Keratinocyte (primary cell): ENCODE results near the gene ECSCR. TPM values are rescaled to one million over a fixed set of nuclear protein-coding genes. Genes with fewer than 3 reads are reported as not detected.

Experiments
- DNase-seq: peaks from one replicate; pipeline ENCODE4 v3.0.0-alpha.2; 2011; ENCODE audit warnings: low read depth, missing footprints, low spot score
- FAIRE-seq: peaks from 2 replicates; lab custom pipeline; 2011; peaks lifted over from hg19 to GRCh38; lab: Jason Lieb, UNC
- H2AFZ ChIP-seq: 2 replicates; pipeline ENCODE4 v1.6.0; 2012; ENCODE audit warnings: low read length, control low read depth, inconsistent platforms; ENCODE audit not compliant: control insufficient read depth
- H3K27ac ChIP-seq: 2 replicates; pipeline ENCODE4 v1.5.1; 2011; ENCODE audit warnings: low read length; ENCODE audit not compliant: control insufficient read depth, insufficient read depth
- H3K27me3 ChIP-seq: 3 replicates; pipeline ENCODE4 v1.6.0; 2011; ENCODE audit warnings: low read length; ENCODE audit not compliant: control insufficient read depth, insufficient read depth; ENCODE audit errors: extremely low read depth
- H3K36me3 ChIP-seq, 2 experiments: 2 replicates in 1 of 2; 3 replicates in 1 of 2; pipeline ENCODE4 v1.5.1; 2011; ENCODE audit warnings: low read length in 2 of 2, mild to moderate bottlenecking in 1 of 2; ENCODE audit not compliant: control insufficient read depth in 2 of 2, insufficient read depth in 2 of 2; ENCODE audit errors: extremely low read depth in 1 of 2
- H3K4me1 ChIP-seq: 3 replicates; pipeline ENCODE4 v1.5.1; 2011; ENCODE audit warnings: low read length; ENCODE audit not compliant: control insufficient read depth, insufficient read depth; ENCODE audit errors: extremely low read depth
- H3K4me2 ChIP-seq: 3 replicates; pipeline ENCODE4 v1.6.0; 2011; ENCODE audit warnings: low read depth, low read length; ENCODE audit not compliant: control insufficient read depth, insufficient read depth; ENCODE audit errors: extremely low read depth
- H3K4me3 ChIP-seq, 3 experiments: fragments of 200-600 bp in 1 of 3; sonication (generic) in 1 of 3; 2 replicates in 2 of 3; 3 replicates in 1 of 3; pipeline ENCODE4 v1.5.1; 2011 to 2016; ENCODE audit warnings: low read length in 3 of 3, mild to moderate bottlenecking in 3 of 3, control low read depth in 2 of 3, inconsistent platforms in 1 of 3, low read depth in 1 of 3, mixed read lengths in 1 of 3, mixed run types in 1 of 3, moderate library complexity in 1 of 3; ENCODE audit not compliant: control insufficient read depth in 2 of 3, insufficient read depth in 2 of 3; ENCODE audit errors: extremely low read depth in 1 of 3
- H3K79me2 ChIP-seq: 2 replicates; pipeline ENCODE4 v1.6.0; 2012; ENCODE audit warnings: low read length; ENCODE audit not compliant: control insufficient read depth, insufficient read depth
- H3K9ac ChIP-seq: 3 replicates; pipeline ENCODE4 v1.6.0; 2011; ENCODE audit warnings: low read length; ENCODE audit not compliant: control insufficient read depth, insufficient read depth; ENCODE audit errors: extremely low read depth
- H3K9me1 ChIP-seq: 3 replicates; pipeline ENCODE4 v1.6.0; 2011; ENCODE audit warnings: low read length; ENCODE audit not compliant: control insufficient read depth, insufficient read depth; ENCODE audit errors: extremely low read depth
- H3K9me3 ChIP-seq: 2 replicates; pipeline ENCODE4 v1.5.1; 2012; ENCODE audit warnings: low read depth, low read length; ENCODE audit not compliant: control insufficient read depth
- H4K20me1 ChIP-seq: 3 replicates; pipeline ENCODE4 v1.6.0; 2011; ENCODE audit warnings: low read length; ENCODE audit not compliant: control insufficient read depth, insufficient read depth; ENCODE audit errors: extremely low read depth
- CTCF ChIP-seq, 3 experiments: IDR thresholded peaks in 1 of 3; conservative IDR thresholded peaks in 1 of 3; optimal IDR thresholded peaks in 1 of 3; 2 replicates in 2 of 3; 3 replicates in 1 of 3; pipeline versions ENCODE3 to v1.5.1; 2011; ENCODE audit warnings: low read length in 3 of 3, mild to moderate bottlenecking in 3 of 3, moderate library complexity in 2 of 3, control low read depth in 1 of 3, inconsistent platforms in 1 of 3; ENCODE audit not compliant: insufficient read depth in 2 of 3; ENCODE audit errors: extremely low read depth in 1 of 3
- EZH2 ChIP-seq: IDR thresholded peaks from one replicate; pipeline ENCODE4 v1.6.1; 2012; ENCODE audit warnings: inconsistent platforms, mild to moderate bottlenecking, low read length, moderate library complexity
- dilution Hi-C: fragments of 300-500 bp; cut with MboI; formaldehyde crosslinking; loops from one replicate; pipeline ENCODE4 v1.7.0; 2020; ENCODE audit warnings: low sequenced_read_pairs; ENCODE audit not compliant: extremely low pct_ligation_motif_present
- polyA plus RNA-seq, 5 experiments: library from polyadenylated mRNA; depleted of rRNA in 3 of 5; stranded (reverse) in 3 of 5; stranded (forward) in 1 of 5; unstranded in 1 of 5; fragments of >200 nt; gene quantifications; 1 replicate in 1 of 5; 2 replicates in 3 of 5; 3 replicates in 1 of 5; pipeline versions ENCODE4 v1.2.1 to v1.2.3, GENCODE V29; 2011 to 2012; ENCODE audit warnings: missing spikeins in 2 of 5, low read depth in 1 of 5, low replicate concordance in 1 of 5

ECSCR gene
- polyA plus RNA-seq, 1 donor (not counting 4 experiments of a cell fraction or from before 2014, with no cell fraction given) = not detected

- Histone ChIP-seq H3K27ac (peak overlapping the region; percentile 31), H3K4me3 (no peak overlapping the region), H3K9me3 (no peaks in the 10 kb centered on the region), H3K4me2 (peak overlapping the region; percentile 52), H4K20me1 (no peaks in the 10 kb centered on the region), H3K9ac (peak overlapping the region; percentile 19), H3K79me2 (no peaks in the 10 kb centered on the region), H3K36me3 (peaks cover 15 to 18% of the 10 kb centered on the region in 2 experiments), H3K4me1 (peaks cover 15% of the 10 kb centered on the region), H3K9me1 (no peaks in the 10 kb centered on the region), H3K27me3 (no peaks in the 10 kb centered on the region), H2AFZ (peak overlapping the region; percentile 21)
- FAIRE-seq (peak; percentile 87), DNase-seq (peak; percentile 52)
- dilution Hi-C loops = no loop called here
- TF ChIP-seq CTCF (optimal IDR thresholded peaks at IDR 0.05 in 1 of 3, IDR thresholded peaks at IDR 0.05 in 1 of 3, conservative IDR thresholded peaks at IDR 0.05 in 1 of 3; ENCODE audit: extremely low read depth in 1 of 3, insufficient read depth in 2 of 3, low read length in 3 of 3) (peak in 2 of 3 experiments; percentile 19 to 33), EZH2 (no peak)
Measured at GRCh38 chr5:139473565-139473964, 11.0 kb upstream of the ECSCR start.

- dilution Hi-C loops = no loop called here
- Histone ChIP-seq H3K9ac (no peak overlapping the region), H3K27ac (no peak overlapping the region), H3K4me2 (peak overlapping the region; percentile 52), H3K9me1 (no peaks in the 10 kb centered on the region), H4K20me1 (no peaks in the 10 kb centered on the region), H3K9me3 (no peaks in the 10 kb centered on the region), H3K4me1 (peaks cover 15% of the 10 kb centered on the region), H3K27me3 (no peaks in the 10 kb centered on the region), H3K36me3 (peaks cover 15 to 16% of the 10 kb centered on the region in 2 experiments), H3K4me3 (no peak overlapping the region), H2AFZ (no peak overlapping the region), H3K79me2 (no peaks in the 10 kb centered on the region)
- TF ChIP-seq EZH2 (no peak), CTCF (optimal IDR thresholded peaks at IDR 0.05 in 1 of 3, IDR thresholded peaks at IDR 0.05 in 1 of 3, conservative IDR thresholded peaks at IDR 0.05 in 1 of 3; ENCODE audit: extremely low read depth in 1 of 3, insufficient read depth in 2 of 3, low read length in 3 of 3) (no peak)
- no peak for DNase-seq
- FAIRE-seq = peak; percentile 13
Measured at GRCh38 chr5:139473105-139473504, 10.6 kb upstream of the ECSCR start.
